Spinal cord (tissue), 10 donors: ENCODE results near the gene FAAP100. TPM values are rescaled to one million over a fixed set of nuclear protein-coding genes. Genes with fewer than 3 reads are reported as not detected.

ENCODE experiments used
- DNase-seq, 6 donors: peaks; one replicate each; pipeline versions ENCODE4 v3.0.0 to v3.0.0-alpha.2; 2013 to 2015; ENCODE audit warnings: low spot score in 6 of 6, low read depth in 4 of 6
- H3K27ac ChIP-seq: one replicate; pipeline ENCODE4 v1.5.1; 2013; ENCODE audit warnings: low read depth, low read length, control low read depth
- H3K27me3 ChIP-seq: one replicate; pipeline ENCODE4 v1.6.1; 2013; ENCODE audit warnings: low read length; ENCODE audit not compliant: control insufficient read depth, insufficient read depth
- H3K36me3 ChIP-seq: one replicate; pipeline ENCODE4 v1.6.1; 2013; ENCODE audit warnings: low read length; ENCODE audit not compliant: control insufficient read depth, insufficient read depth
- H3K4me1 ChIP-seq: one replicate; pipeline ENCODE4 v1.6.1; 2013; ENCODE audit warnings: low read length; ENCODE audit not compliant: control insufficient read depth, insufficient read depth
- H3K4me3 ChIP-seq: one replicate; pipeline ENCODE4 v1.5.1; 2013; ENCODE audit warnings: low read depth, low read length, control low read depth
- H3K9me3 ChIP-seq: one replicate; pipeline ENCODE4 v1.6.1; 2013; ENCODE audit warnings: low read length; ENCODE audit not compliant: control insufficient read depth, insufficient read depth
- WGBS: methylation state at CpG from one replicate; pipeline ENCODE4 v1.1.5; 2013; ENCODE audit warnings: missing lambda C conversion rate; ENCODE audit not compliant: insufficient coverage; 5-methylcytosine and 5-hydroxymethylcytosine counted together
- polyA plus RNA-seq, 2 donors: library from polyadenylated mRNA; unstranded; fragments of 120-200 nt; gene quantifications; one replicate each; pipeline ENCODE4 v1.2.1, GENCODE V29; 2013; ENCODE audit not compliant: insufficient read length in 2 of 2
- total RNA-seq, 2 donors: library from RNA; depleted of rRNA in 1 of 2; stranded (reverse); fragments of 120-200 nt in 1 of 2; fragments of >200 nt in 1 of 2; gene quantifications; one replicate each; pipeline versions ENCODE4 v1.2.3 to v1.2.4, GENCODE V29; 2013 to 2014
- donor health status: healthy.

The FAAP100 gene
- total and polyA plus RNA-seq, 4 donors: 16.9 to 70.9 (median 39.2) TPM

DNA sequence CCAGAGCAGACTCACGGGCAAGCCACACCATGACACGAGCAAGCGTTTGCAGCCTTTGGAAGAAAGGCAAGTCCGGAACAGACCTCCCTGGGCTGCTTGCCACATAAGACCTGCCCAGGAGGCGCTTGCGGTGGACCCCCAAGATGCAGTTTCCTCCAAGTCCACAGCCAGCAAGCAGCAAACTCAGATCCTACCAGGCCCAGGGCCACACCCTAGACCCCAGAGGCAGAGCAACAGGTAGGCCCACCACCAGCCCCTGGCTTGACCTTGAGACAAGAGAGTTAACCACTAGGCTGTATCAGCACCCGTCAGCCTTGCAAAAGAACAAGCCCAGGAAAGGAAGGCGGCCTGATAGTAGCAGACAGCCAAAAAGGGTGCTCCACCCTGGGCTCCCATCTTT is 2.3 kb downstream of the FAAP100 start:
- no peaks in the 10 kb centered on the region for H3K9me3 ChIP-seq
- H3K4me3 ChIP-seq: no peak overlapping the region
- no peaks in the 10 kb centered on the region for H3K27me3 ChIP-seq
- H3K4me1 ChIP-seq: peaks cover 39% of the 10 kb centered on the region
- WGBS: 90% methylated on average over 7 of the region's 8 CpGs
- no peak overlapping the region for H3K27ac ChIP-seq
- peaks cover 69% of the 10 kb centered on the region for H3K36me3 ChIP-seq
- no peak for DNase-seq

DNA sequence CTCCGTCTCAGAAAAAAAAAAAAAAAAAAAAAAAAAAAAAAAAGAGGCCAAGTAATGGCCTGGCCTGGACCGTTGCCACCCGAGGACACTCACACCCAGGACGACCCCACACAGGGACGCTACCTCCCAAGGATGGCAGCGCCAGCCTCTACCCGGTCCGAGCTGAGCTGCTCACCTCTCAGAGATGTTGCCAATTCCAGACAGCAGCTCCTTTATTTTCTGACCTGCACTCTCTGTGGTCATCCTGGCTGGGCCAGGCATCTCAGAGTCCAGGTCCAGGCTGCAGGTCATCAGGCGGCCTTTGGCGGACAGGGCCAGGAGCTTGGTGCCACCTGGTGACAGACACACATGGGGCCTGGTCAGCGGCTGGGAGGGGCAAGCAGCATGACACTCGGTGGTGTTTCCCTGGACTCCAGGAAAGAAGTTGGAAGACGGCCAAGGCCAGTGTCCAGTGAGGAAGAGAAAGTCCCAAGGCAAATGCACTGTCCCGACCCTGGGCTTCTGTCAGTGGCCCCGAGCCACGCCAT is 3.1 kb downstream of the FAAP100 start:
- H3K36me3 ChIP-seq: peaks cover 77% of the 10 kb centered on the region
- H3K4me3 ChIP-seq: no peak overlapping the region
- H3K27ac ChIP-seq: no peak overlapping the region
- H3K27me3 ChIP-seq: no peaks in the 10 kb centered on the region
- WGBS: 89% methylated on average over 15 of the region's 16 CpGs
- peaks cover 36% of the 10 kb centered on the region for H3K4me1 ChIP-seq
- no peaks in the 10 kb centered on the region for H3K9me3 ChIP-seq
- no peak for DNase-seq

DNA sequence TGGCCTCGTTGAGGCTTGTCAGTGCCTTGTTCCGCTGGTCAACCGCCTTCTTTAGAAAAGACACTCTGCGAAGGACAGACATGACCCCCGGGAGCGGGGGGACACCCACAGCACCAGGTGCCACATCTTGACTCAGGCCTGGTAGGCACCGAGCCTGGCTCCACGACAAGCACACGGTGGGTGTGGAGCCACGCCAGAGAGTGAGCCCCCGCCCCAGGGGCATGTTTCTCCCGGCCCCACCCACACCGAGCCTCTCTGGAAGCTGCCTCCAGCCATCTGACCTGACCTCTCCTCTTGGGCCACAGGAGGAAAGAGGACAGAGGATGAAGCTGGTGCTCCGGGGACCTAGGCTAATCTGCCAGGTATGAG is 4.6 kb downstream of the FAAP100 start:
- Histone ChIP-seq H3K4me3 (no peak overlapping the region), H3K36me3 (peaks cover 88% of the 10 kb centered on the region), H3K27me3 (no peaks in the 10 kb centered on the region), H3K4me1 (peaks cover 21% of the 10 kb centered on the region), H3K9me3 (no peaks in the 10 kb centered on the region), H3K27ac (no peak overlapping the region)
- 87% methylated on average over 13 of the region's 14 CpGs for WGBS
- no peak for DNase-seq

DNA sequence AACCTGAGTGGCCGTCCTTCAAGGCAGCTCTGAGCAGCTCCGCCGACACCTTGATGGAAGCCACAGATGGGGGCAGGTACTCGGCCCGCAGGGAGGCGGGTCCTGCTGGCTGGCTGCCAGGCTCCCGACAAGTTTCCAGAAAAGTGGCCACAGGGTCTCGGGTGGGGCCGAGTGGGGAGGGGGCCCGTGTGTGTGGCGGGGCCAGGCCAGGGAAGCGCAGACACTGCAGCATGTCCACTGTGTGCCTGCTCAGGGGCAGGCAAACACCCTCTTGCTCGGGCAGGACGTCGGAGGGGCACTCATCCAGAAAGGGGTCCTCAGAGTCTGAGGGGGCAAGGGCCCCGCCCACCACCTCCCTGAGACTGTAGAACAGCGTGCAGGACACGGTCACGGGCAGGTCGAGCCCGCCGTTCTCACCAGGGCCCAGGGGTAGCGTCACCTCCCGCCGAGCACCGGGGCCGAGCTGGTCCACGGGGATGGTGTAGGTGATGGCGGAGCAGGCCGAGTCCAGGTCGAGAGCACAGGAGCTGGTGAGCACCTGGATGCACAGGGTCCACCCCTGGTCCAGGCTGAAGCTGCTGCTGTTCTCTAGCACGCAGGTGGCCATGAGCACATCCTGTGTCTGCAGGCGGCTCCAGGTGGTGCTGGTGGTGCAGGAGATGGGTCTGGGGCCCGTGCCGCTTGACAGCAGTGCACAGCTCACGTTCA is 5.1 kb downstream of the FAAP100 start:
- H3K4me1 ChIP-seq: peaks cover 20% of the 10 kb centered on the region
- no peaks in the 10 kb centered on the region for H3K9me3 ChIP-seq
- H3K4me3 ChIP-seq: no peak overlapping the region
- H3K27ac ChIP-seq: no peak overlapping the region
- DNase-seq: no peak
- no peaks in the 10 kb centered on the region for H3K27me3 ChIP-seq
- H3K36me3 ChIP-seq: peaks cover 93% of the 10 kb centered on the region
- WGBS: 87% methylated on average over 36 of the region's 36 CpGs

DNA sequence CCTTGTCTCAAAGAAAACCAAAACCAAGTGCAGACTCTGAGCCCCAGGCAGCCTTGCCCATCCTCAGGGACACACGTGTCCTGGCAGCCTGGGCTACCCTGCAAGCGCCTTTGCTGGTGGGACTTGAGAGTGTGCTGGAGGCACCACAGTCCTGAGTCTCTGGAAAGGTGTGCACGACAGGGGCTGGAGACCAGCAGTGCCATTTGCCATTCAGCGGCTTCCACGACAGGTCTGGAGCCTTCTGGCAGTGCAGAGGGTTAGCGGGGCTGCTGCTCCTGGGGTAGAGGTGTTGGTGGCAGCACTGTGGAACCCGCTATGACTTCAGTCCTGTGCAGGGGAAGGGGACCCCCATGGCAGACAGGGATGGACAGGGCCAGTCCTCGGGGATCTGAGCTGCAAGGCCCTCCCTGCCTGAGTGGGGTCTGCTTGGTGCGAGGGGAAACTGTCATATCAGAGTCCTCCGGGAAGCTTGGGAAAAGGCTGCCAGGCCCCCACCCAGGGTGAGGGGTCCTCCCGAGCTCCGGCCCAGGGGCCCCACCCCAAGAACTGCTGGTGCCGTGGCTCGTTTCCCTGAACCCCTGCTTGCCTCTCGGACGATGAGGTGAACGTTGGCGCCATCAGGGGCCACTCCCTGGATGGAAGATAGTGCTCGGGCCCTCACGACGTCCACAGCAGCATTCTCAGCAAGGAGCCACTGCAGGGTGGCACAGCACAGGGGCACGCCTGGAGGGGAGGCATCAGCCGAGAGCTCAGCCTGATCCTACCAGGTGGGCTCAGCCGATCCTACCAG is 6.8 kb downstream of the FAAP100 start:
- DNase-seq: no peak
- H3K27me3 ChIP-seq: no peaks in the 10 kb centered on the region
- H3K4me3 ChIP-seq: no peak overlapping the region
- H3K36me3 ChIP-seq: peaks cover 97% of the 10 kb centered on the region
- WGBS: 88% methylated on average over 23 of the region's 24 CpGs
- no peak overlapping the region for H3K27ac ChIP-seq
- H3K9me3 ChIP-seq: no peaks in the 10 kb centered on the region
- peaks cover 7% of the 10 kb centered on the region for H3K4me1 ChIP-seq

DNA sequence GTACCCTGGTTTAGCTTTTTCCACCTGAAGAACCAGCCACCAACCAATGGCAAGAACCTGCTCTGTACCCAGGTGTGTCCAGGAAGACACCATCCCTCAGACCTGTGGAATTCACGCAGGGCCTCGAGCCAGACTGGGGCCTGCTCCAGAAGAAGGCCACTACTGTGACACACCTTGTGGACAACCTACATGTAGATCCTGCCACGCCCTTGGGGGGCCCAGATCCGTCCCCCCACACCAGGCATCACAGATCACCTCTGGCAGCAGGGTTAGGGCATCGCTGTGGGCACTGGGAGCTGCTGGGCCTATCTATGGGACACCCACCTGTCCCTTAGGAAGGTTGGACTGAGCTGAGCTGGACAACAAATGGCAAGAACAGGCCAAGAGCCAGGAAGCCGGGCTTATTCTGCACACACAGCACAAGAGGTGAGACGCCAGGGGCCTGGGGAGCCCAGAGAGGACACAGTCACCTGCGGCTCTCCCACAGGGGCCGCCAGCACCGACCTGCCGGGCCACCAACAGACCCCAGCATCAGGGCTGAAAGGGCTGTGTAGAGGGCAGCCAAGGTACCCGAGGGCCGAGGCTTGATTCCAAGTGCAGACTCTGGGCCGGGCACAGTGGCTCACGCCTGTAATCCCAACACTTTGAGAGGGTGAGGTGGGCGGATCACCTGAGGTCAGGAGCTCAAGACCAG is 7.7 kb downstream of the FAAP100 start:
- peaks cover 97% of the 10 kb centered on the region for H3K36me3 ChIP-seq
- WGBS: 96% methylated on average over 14 of the region's 16 CpGs
- no peaks in the 10 kb centered on the region for H3K4me1 ChIP-seq
- H3K27me3 ChIP-seq: no peaks in the 10 kb centered on the region
- no peak overlapping the region for H3K4me3 ChIP-seq
- no peaks in the 10 kb centered on the region for H3K9me3 ChIP-seq
- H3K27ac ChIP-seq: no peak overlapping the region
- no peak for DNase-seq

DNA sequence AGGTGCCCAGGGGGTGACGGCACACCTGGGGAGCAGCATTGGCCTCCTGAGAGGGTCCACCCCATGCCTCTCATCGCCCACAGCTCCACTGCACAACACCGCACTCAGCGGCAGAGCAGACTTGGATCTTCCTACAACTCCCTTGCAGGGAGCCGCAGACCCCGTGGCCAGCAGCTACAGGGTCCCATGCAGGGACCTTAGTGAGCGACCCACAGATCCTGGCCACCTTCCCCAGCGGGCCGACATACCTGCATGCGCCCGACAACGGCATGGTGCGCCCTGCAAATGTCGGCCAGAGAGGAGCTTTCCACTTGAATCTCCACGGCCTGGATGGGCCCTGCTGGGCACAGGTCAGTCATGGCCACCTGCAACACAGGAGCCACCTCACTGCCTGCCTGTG is 8.4 kb downstream of the FAAP100 start:
- WGBS: 97% methylated on average over 15 of the region's 15 CpGs
- no peaks in the 10 kb centered on the region for H3K27me3 ChIP-seq
- no peak overlapping the region for H3K4me3 ChIP-seq
- no peak for DNase-seq
- H3K27ac ChIP-seq: no peak overlapping the region
- H3K36me3 ChIP-seq: peaks cover 97% of the 10 kb centered on the region
- no peaks in the 10 kb centered on the region for H3K4me1 ChIP-seq
- no peaks in the 10 kb centered on the region for H3K9me3 ChIP-seq

DNA sequence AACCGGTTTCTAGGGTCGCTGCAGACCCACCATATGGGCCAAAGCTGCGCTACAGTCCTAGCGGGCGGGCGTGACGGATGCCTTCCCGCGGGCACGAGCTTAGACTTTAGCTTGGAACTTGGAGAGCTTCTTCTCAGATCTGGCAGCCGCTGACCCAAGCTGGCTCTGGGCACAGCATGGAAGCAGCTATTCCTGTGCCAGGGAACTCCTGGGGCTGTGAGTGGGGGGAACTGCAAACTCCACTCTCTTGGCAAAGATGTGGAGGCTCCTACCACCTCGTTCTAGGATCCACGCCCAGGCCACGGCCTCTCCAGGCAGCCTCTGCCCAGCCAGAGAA is 8.8 kb downstream of the FAAP100 start:
- Histone ChIP-seq H3K9me3 (no peaks in the 10 kb centered on the region), H3K27me3 (no peaks in the 10 kb centered on the region), H3K4me1 (peaks cover 1% of the 10 kb centered on the region), H3K4me3 (no peak overlapping the region), H3K36me3 (peaks cover 97% of the 10 kb centered on the region), H3K27ac (no peak overlapping the region)
- no peak for DNase-seq
- WGBS: 93% methylated on average over 14 of the region's 14 CpGs

DNA sequence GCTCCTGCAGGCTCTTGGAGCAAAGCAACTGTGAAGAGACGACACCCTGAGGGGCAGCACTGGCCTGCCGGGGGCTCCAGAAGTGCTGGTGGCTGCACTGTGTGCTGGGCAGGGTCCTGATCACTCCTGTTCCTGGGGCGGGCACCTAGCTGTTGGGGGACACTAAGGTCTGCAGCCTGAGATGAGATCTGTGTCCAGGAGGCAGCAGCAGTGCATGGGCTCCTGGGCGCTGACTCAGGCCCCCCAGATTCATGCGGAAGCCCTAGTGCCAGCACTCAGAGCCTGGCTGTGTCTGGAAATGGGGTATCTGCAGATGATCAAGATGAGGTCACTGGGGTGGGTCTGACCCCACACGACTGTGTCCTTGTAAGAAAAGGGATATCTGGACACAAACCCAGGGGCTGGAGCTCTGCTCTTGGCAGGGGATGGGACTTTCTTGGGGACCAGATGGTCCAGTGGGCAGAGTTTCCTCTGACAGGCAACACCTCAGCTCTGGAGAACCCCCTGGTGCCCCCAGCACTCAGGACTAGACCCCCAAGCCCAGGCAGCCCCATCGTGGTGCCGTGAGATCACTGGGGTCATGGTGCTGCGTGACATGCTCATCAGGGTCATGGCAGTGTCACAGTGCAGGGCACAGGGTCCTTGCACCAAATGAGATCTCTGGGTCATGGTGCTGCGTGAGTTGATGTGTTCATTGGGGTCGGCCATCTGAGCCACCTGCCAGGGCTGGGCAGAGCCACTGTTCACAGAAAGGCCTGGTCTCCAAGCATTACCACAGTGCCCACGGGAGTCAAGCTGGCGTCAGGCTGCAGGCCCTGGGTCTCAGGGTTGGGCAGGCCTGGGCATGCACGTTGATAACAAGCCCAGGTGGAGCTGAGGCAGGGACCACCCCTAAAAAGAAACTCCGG is 9.5 kb downstream of the FAAP100 start:
- peaks cover under 1% of the 10 kb centered on the region for H3K27me3 ChIP-seq
- H3K27ac ChIP-seq: no peak overlapping the region
- H3K4me3 ChIP-seq: no peak overlapping the region
- DNase-seq: no peak
- 90% methylated on average over 15 of the region's 15 CpGs for WGBS
- H3K36me3 ChIP-seq: peaks cover 97% of the 10 kb centered on the region
- H3K9me3 ChIP-seq: no peaks in the 10 kb centered on the region
- peaks cover 7% of the 10 kb centered on the region for H3K4me1 ChIP-seq
